ENCODE measurements around the gene CCDC88B.

Gene CCDC88B

GRCh38 chr11:64381350-64381749 is 41.3 kb downstream of the CCDC88B start:
- H3K79me2 ChIP-seq (ENCODE audit: insufficient read depth, low read length) = no peaks in the 10 kb centered on the region
- H2AFZ ChIP-seq (ENCODE audit: low read depth, low read length) = no peak overlapping the region
- no peak overlapping the region for H3K27ac ChIP-seq (ENCODE audit: low read length)
- H3K4me1 ChIP-seq (ENCODE audit: insufficient read depth, low read length) = no peaks in the 10 kb centered on the region
- no peaks in the 10 kb centered on the region for H3K36me3 ChIP-seq (ENCODE audit: insufficient read depth, low read length)
- H3K9ac ChIP-seq (ENCODE audit: low read depth, low read length) = no peak overlapping the region
- H4K20me1 ChIP-seq (ENCODE audit: insufficient read depth, low read length) = no peaks in the 10 kb centered on the region
- no peaks in the 10 kb centered on the region for H3K27me3 ChIP-seq (ENCODE audit: insufficient read depth, low read length, poor library complexity)
- DNase-seq = no peak
- H3K9me3 ChIP-seq (ENCODE audit: insufficient read depth, low read length, severe bottlenecking) = no peaks in the 10 kb centered on the region
- H3K4me3 ChIP-seq (ENCODE audit: low read depth in 1 of 2, low read length in 2 of 2) = no peak overlapping the region
- ATAC-seq (ENCODE audit: insufficient read depth, low read depth) = no peak
- H3K4me2 ChIP-seq (ENCODE audit: insufficient read depth, low read length) = no peak overlapping the region
- TF ChIP-seq EZH2 (IDR thresholded peaks at IDR 0.05; ENCODE audit: borderline replicate concordance, low read depth, low read length, severe bottlenecking) = no peak
- TF ChIP-seq, protein P1, sequence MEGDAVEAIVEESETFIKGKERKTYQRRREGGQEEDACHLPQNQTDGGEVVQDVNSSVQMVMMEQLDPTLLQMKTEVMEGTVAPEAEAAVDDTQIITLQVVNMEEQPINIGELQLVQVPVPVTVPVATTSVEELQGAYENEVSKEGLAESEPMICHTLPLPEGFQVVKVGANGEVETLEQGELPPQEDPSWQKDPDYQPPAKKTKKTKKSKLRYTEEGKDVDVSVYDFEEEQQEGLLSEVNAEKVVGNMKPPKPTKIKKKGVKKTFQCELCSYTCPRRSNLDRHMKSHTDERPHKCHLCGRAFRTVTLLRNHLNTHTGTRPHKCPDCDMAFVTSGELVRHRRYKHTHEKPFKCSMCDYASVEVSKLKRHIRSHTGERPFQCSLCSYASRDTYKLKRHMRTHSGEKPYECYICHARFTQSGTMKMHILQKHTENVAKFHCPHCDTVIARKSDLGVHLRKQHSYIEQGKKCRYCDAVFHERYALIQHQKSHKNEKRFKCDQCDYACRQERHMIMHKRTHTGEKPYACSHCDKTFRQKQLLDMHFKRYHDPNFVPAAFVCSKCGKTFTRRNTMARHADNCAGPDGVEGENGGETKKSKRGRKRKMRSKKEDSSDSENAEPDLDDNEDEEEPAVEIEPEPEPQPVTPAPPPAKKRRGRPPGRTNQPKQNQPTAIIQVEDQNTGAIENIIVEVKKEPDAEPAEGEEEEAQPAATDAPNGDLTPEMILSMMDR (IDR thresholded peaks at IDR 0.05; ENCODE audit: borderline replicate concordance, extremely low read depth, low read length, poor library complexity, severe bottlenecking) = peak; percentile 11

GRCh38 chr11:64382047-64382446 is 42.0 kb downstream of the CCDC88B start:
- ATAC-seq (ENCODE audit: insufficient read depth, low read depth) = no peak
- Histone ChIP-seq H3K4me2 (ENCODE audit: insufficient read depth, low read length) (no peak overlapping the region), H3K9me3 (ENCODE audit: insufficient read depth, low read length, severe bottlenecking) (no peaks in the 10 kb centered on the region), H4K20me1 (ENCODE audit: insufficient read depth, low read length) (no peaks in the 10 kb centered on the region), H3K4me1 (ENCODE audit: insufficient read depth, low read length) (no peaks in the 10 kb centered on the region), H3K27ac (ENCODE audit: low read length) (no peak overlapping the region), H3K79me2 (ENCODE audit: insufficient read depth, low read length) (no peaks in the 10 kb centered on the region), H3K27me3 (ENCODE audit: insufficient read depth, low read length, poor library complexity) (no peaks in the 10 kb centered on the region), H3K4me3 (ENCODE audit: low read depth in 1 of 2, low read length in 2 of 2) (no peak overlapping the region), H3K36me3 (ENCODE audit: insufficient read depth, low read length) (no peaks in the 10 kb centered on the region), H3K9ac (ENCODE audit: low read depth, low read length) (no peak overlapping the region), H2AFZ (ENCODE audit: low read depth, low read length) (no peak overlapping the region)
- TF ChIP-seq, protein P1 (IDR thresholded peaks at IDR 0.05; ENCODE audit: borderline replicate concordance, extremely low read depth, low read length, poor library complexity, severe bottlenecking) = no peak
- no peak for TF ChIP-seq EZH2 (IDR thresholded peaks at IDR 0.05; ENCODE audit: borderline replicate concordance, low read depth, low read length, severe bottlenecking)
- no peak for DNase-seq

- no peak for TF ChIP-seq EZH2 (IDR thresholded peaks at IDR 0.05; ENCODE audit: borderline replicate concordance, low read depth, low read length, severe bottlenecking)
- TF ChIP-seq, protein P1 (IDR thresholded peaks at IDR 0.05; ENCODE audit: borderline replicate concordance, extremely low read depth, low read length, poor library complexity, severe bottlenecking) = no peak
- Histone ChIP-seq H3K27ac (ENCODE audit: low read length) (no peak overlapping the region), H4K20me1 (ENCODE audit: insufficient read depth, low read length) (no peaks in the 10 kb centered on the region), H3K4me1 (ENCODE audit: insufficient read depth, low read length) (no peaks in the 10 kb centered on the region), H3K9ac (ENCODE audit: low read depth, low read length) (no peak overlapping the region), H3K9me3 (ENCODE audit: insufficient read depth, low read length, severe bottlenecking) (no peaks in the 10 kb centered on the region), H3K4me2 (ENCODE audit: insufficient read depth, low read length) (no peak overlapping the region), H3K36me3 (ENCODE audit: insufficient read depth, low read length) (no peaks in the 10 kb centered on the region), H3K27me3 (ENCODE audit: insufficient read depth, low read length, poor library complexity) (no peaks in the 10 kb centered on the region), H3K79me2 (ENCODE audit: insufficient read depth, low read length) (no peaks in the 10 kb centered on the region), H3K4me3 (ENCODE audit: low read depth in 1 of 2, low read length in 2 of 2) (no peak overlapping the region), H2AFZ (ENCODE audit: low read depth, low read length) (no peak overlapping the region)
- no peak for DNase-seq
- ATAC-seq (ENCODE audit: insufficient read depth, low read depth) = no peak
Measured at GRCh38 chr11:64382586-64382985, 42.6 kb downstream of the CCDC88B start.

DNA sequence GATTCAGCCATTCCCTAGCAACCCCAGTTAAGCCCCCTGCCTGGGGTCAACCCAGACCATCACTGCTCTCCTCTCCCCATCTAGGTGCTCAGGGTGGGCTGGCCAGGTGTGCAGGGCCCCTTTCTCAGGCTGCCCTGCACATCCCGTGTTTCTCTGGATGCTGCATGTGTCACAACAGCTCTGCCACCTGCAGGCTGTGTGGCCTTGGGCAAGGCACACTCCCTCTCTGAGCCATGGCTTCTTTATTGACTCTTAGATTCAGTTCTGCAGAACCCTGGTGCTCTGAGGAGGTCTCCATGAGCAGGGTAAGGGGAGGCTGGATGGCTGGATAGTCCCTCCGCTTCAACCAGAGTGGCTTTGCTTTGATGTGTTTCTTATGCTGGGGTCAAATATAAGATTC is 43.6 kb downstream of the CCDC88B start:
- Histone ChIP-seq H3K79me2 (ENCODE audit: insufficient read depth, low read length) (no peaks in the 10 kb centered on the region), H3K36me3 (ENCODE audit: insufficient read depth, low read length) (no peaks in the 10 kb centered on the region), H4K20me1 (ENCODE audit: insufficient read depth, low read length) (no peaks in the 10 kb centered on the region), H3K4me3 (ENCODE audit: low read depth in 1 of 2, low read length in 2 of 2) (no peak overlapping the region), H3K9me3 (ENCODE audit: insufficient read depth, low read length, severe bottlenecking) (no peaks in the 10 kb centered on the region), H2AFZ (ENCODE audit: low read depth, low read length) (no peak overlapping the region), H3K27ac (ENCODE audit: low read length) (no peak overlapping the region), H3K4me2 (ENCODE audit: insufficient read depth, low read length) (no peak overlapping the region), H3K4me1 (ENCODE audit: insufficient read depth, low read length) (no peaks in the 10 kb centered on the region), H3K27me3 (ENCODE audit: insufficient read depth, low read length, poor library complexity) (no peaks in the 10 kb centered on the region), H3K9ac (ENCODE audit: low read depth, low read length) (no peak overlapping the region)
- ATAC-seq (ENCODE audit: insufficient read depth, low read depth) (no peak), DNase-seq (no peak)
- TF ChIP-seq, protein P1 (IDR thresholded peaks at IDR 0.05; ENCODE audit: borderline replicate concordance, extremely low read depth, low read length, poor library complexity, severe bottlenecking) = no peak
- TF ChIP-seq EZH2 (IDR thresholded peaks at IDR 0.05; ENCODE audit: borderline replicate concordance, low read depth, low read length, severe bottlenecking) = no peak

Measured in DND-41 (cell line).